Stimulated activated CD8-positive, alpha-beta memory T cell treated with anti-CD3 and anti-CD28 coated beads, Interleukin-12 subunit alpha, Interleukin-12 subunit beta, amount 100 ng/mL, for 1 hour (primary cell): ENCODE results near the gene NBEAL2.
"Not testable (repeated sequence)": the region's sequence is repeated elsewhere in the genome, so short reads cannot be mapped to it uniquely, and the experiment has no call there.

ENCODE experiments used
- DNase-seq: peaks from one replicate; pipeline ENCODE4 v3.0.0-alpha.2; 2020; ENCODE audit warnings: low read depth

Gene NBEAL2

GRCh38 chr3:47012342-47013230 is 33.1 kb downstream of the NBEAL2 start:
- no peak for DNase-seq

DNA sequence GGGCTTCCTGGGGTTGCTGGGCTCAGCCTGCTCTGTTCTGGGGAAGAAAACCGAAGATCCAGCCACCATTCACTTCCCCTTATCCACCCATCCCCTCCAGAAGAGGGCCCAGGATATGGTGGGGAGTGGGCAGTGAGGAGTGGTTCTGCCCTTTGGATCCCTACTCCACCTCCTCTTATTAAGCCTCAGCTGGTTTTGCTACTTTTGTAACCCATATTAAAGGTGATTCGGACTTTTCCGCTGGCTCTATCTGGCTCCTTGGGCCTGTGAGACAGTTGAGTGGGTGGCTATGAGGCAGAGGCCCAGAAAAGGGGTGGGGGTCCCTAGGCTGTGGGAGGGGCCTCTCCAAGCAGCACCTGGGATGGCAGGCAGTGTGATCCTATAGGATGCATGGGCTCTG is 33.8 kb downstream of the NBEAL2 start:
- DNase-seq = no peak

DNA sequence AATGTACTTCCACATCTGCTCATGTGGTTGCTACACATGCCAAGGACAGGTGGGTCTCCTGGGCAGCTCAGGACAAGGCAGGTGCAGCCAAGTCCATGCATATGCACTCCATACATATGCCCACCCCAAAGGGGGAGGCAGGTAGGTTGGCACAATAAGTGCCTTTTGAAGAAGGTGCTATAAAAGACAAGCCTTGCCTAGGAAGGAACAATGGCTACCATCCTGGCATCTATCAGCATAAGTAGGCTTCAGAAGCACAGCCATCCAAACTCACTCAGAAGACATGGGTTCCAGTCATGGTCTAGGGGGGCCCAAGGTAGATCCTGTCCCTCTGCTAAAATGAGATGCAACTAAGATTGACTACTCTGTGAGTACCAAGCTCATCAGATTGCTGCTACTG is 34.6 kb downstream of the NBEAL2 start:
- no peak for DNase-seq

- DNase-seq = no peak
Measured at GRCh38 chr3:47015151-47015550, 35.7 kb downstream of the NBEAL2 start.

GRCh38 chr3:47016086-47016933 is 36.8 kb downstream of the NBEAL2 start:
- no peak for DNase-seq

GRCh38 chr3:47016934-47017435 is 37.5 kb downstream of the NBEAL2 start:
- DNase-seq = no peak

DNA sequence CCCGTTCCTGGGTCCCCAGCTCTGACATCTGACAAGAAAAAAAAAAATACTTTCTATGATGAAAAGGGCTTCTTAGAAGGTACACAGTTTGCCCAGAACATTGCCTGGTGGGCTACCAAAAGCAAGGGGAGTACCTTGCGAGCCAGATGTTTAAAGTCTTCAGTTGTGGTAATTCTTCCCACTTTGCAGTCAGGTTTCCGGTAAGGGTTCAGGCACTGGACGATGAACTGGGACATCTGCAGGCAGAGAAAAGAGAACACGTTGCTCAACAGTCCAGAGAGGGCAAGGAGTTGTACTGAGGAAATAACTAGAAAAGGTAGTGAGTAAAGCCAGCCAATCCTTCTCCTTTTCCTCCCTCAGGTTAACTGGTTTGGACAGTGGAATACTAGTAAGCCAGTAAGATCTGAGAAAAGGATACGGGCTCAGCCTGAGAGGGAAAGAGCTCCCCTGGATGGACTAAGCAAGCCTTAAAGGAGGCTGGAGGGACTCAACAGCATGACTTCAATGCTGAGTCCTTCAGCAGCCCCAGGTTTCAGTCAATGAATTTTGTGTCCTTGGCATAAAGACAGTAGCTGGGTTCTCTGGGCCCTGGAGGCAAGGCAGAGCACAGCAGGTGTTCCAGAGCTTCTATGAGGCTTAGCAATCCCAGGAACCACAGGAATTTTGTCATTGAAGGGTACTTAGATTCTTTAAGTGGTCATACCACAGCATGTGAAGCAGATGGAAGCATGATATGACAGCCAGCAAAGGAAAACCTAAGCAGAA is 38.2 kb downstream of the NBEAL2 start:
- no peak for DNase-seq

DNA sequence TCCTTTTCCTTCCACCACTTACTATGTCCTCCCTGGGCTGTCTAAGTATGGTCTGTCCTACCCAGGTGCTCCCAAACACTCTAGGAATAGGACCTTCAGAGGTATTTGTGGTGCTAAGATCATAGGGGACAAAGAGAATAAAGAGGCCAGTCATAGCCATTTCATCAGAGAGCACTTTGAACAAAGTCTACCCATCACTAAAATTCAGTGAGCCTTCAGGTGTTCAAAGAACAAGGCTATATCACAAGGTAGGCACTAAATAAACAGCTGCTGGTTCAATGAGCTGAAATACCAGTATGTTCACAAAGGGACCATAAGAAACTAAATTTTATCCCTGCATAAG is 38.8 kb downstream of the NBEAL2 start:
- no peak for DNase-seq

DNA sequence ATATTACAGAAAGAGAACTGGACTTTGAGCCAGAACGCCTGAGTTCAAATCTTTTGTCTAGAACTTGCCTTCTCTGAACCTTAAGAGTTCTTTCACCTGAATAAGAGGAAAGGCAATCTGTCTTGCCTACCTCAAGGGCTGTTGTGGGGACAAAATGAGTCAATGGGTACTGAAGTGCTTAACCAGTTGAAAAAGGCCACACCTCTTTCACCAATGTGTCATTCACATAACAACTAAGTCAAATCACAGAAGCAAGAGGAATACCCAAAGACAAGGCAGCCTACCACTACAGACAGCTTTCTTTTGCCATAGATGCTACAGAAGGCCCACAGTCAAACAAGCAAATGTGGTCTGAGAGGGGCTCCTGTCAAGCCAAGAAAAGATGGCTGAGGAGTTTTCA is 39.7 kb downstream of the NBEAL2 start:
- DNase-seq = no peak

- DNase-seq = no peak
Measured at GRCh38 chr3:47020311-47020710, 40.8 kb downstream of the NBEAL2 start.

GRCh38 chr3:47022641-47023071 is 43.2 kb downstream of the NBEAL2 start:
- DNase-seq = no peak

DNA sequence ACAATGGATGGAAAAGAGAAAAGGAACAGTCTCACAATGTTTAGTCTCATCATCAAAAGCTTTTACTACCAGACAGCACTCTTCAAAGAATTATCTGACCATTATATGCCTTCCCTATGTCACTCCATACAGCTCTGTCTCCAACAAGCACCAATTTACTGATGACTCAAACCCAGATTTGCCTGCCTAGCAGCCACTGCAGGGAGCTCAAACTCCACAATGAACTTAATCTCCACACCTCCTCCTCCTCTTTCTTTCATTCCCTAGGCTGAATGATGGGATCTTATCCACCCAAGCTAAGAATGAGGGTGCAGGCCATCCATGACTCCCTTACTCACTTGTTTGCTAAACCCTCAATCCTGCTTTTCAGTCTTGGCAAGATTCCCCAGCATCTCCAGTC is 45.5 kb downstream of the NBEAL2 start:
- no peak for DNase-seq

DNA sequence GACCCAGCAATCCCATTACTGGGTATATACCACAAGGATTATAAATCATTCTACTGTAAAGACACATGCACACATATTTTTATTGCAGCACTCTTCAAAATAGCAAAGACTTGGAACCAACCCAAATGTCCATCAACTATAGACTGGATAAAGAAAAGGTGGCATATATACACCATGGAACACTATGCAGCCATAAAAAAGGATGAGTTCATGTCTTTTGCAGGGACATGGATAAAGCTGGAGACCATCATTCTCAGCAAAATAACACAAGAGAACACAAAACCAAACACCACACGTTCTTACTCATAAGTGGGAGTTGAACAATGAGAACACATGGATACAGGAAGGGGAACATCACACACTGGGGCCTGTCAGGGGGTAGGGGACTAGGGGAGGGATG is 47.0 kb downstream of the NBEAL2 start:
- DNase-seq = not testable (repeated sequence)

GRCh38 chr3:47028146-47028545 is 48.7 kb downstream of the NBEAL2 start:
- DNase-seq = no peak

DNA sequence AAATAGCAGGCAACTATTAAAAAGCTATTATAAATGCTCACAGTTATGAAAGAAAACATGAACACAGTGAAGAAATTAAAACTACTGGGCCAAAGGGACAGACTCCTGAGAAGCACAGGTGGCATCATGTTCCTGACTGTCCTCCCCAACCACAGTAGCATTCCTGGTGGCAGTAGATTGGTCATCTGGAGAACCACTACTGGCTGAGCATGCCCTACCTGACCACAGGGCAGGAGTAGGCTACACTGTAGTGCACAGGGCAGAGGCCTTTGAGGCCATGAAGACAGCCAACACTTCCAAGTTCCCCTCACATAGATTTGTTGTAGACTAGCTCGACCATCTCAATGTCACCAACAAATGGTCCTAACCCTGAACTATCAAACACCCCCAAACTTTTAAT is 49.2 kb downstream of the NBEAL2 start:
- no peak for DNase-seq

GRCh38 chr3:47031041-47031440 is 51.6 kb downstream of the NBEAL2 start:
- DNase-seq = not testable (repeated sequence)

- DNase-seq = no peak
Measured at GRCh38 chr3:47034868-47035489, 55.5 kb downstream of the NBEAL2 start.

GRCh38 chr3:47035645-47036044 is 56.2 kb downstream of the NBEAL2 start:
- DNase-seq = no peak

GRCh38 chr3:47036145-47036544 is 56.7 kb downstream of the NBEAL2 start:
- DNase-seq = no peak

DNA sequence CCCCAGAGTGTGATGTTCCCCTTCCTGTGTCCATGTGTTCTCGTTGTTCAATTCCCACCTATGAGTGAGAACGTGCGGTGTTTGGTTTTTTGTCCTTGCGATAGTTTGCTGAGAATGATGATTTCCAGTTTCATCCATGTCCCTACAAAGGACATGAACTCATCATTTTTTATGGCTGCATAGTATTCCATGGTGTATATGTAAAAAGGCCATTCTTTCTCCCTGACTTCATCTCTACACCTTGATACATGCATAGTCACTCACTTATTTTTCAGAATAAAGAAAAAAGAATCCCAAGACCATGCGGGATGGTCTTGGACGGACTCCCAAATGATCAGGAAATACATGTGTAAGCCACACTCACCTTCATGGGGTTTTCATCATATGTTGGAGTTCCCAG is 57.8 kb downstream of the NBEAL2 start:
- not testable (repeated sequence) for DNase-seq

DNA sequence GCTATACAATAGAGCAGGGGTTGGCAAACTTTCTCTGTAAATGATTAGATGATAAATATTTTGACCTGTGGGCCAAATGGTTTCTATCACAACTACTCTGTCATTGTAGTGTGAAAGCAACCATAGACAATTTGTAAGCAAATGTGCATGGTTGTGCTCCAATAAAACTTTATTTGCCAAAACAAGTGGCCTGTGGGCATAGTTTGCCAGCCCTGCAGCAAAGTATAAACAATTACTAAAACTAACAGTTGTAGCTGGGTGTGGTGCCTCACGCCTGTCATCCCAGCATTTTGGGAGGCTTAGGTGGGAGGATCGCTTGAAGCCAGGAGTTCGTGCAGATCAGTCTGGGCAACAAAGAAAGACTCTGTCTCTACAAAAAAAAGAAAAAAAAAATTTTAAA is 61.6 kb downstream of the NBEAL2 start:
- DNase-seq = no peak
